ENCODE data around the gene ARNT2. TPM values are rescaled to one million over a fixed set of nuclear protein-coding genes. Genes with fewer than 3 reads are reported as not detected.

The ARNT2 gene
- total and polyA plus RNA-seq, 2 experiments from 2014 or later: 3.9 to 5.3 TPM

- no peaks in the 10 kb centered on the region for H3K36me3 ChIP-seq (replicated peaks; ENCODE audit: insufficient read depth, low read depth)
- H3K9me3 ChIP-seq (ENCODE audit: low read depth): no peaks in the 10 kb centered on the region
- TF ChIP-seq EZH2phosphoT487 (IDR thresholded peaks at IDR 0.05; ENCODE audit: low read depth, severe bottlenecking, unreplicated experiment): no peak
- TF ChIP-seq EZH2 (IDR thresholded peaks at IDR 0.05; ENCODE audit: borderline replicate concordance): no peak
- no peak for TF ChIP-seq CTCF (IDR thresholded peaks at IDR 0.05; ENCODE audit: poor library complexity)
- WGBS (ENCODE audit: low lambda C conversion rate, missing lambda C conversion rate): 80% methylated on average over 20 of the region's 20 CpGs
- no peaks in the 10 kb centered on the region for H4K20me1 ChIP-seq (ENCODE audit: insufficient read depth, poor library complexity, severe bottlenecking)
- H3K27me3 ChIP-seq: no peaks in the 10 kb centered on the region
- H3K9me2 ChIP-seq (replicated peaks; ENCODE audit: insufficient read depth): no peaks in the 10 kb centered on the region
- no peak for DNase-seq (ENCODE audit: low spot score)
- H3K4me1 ChIP-seq (ENCODE audit: insufficient read depth): no peaks in the 10 kb centered on the region
- no peaks in the 10 kb centered on the region for H3K79me2 ChIP-seq
- no peak overlapping the region for H3K4me3 ChIP-seq
- H2AFZ ChIP-seq: no peak overlapping the region
- no peak overlapping the region for H3K4me2 ChIP-seq
- H3K27ac ChIP-seq: no peak overlapping the region
Measured at GRCh38 chr15:80568876-80569605, 164.9 kb downstream of the ARNT2 start.

GRCh38 chr15:80569656-80570055 is 165.5 kb downstream of the ARNT2 start:
- Histone ChIP-seq H3K36me3 (replicated peaks; ENCODE audit: insufficient read depth, low read depth) (no peaks in the 10 kb centered on the region), H4K20me1 (ENCODE audit: insufficient read depth, poor library complexity, severe bottlenecking) (no peaks in the 10 kb centered on the region), H3K4me1 (ENCODE audit: insufficient read depth) (no peaks in the 10 kb centered on the region), H3K27ac (no peak overlapping the region), H3K27me3 (no peaks in the 10 kb centered on the region), H3K79me2 (no peaks in the 10 kb centered on the region), H3K9me2 (replicated peaks; ENCODE audit: insufficient read depth) (no peaks in the 10 kb centered on the region), H2AFZ (no peak overlapping the region), H3K4me3 (no peak overlapping the region), H3K4me2 (no peak overlapping the region), H3K9me3 (ENCODE audit: low read depth) (no peaks in the 10 kb centered on the region)
- TF ChIP-seq EZH2phosphoT487 (IDR thresholded peaks at IDR 0.05; ENCODE audit: low read depth, severe bottlenecking, unreplicated experiment) (no peak), CTCF (IDR thresholded peaks at IDR 0.05; ENCODE audit: poor library complexity) (no peak), EZH2 (IDR thresholded peaks at IDR 0.05; ENCODE audit: borderline replicate concordance) (no peak)
- DNase-seq (ENCODE audit: low spot score): no peak
- 98% methylated on average over 4 of the region's 4 CpGs for WGBS (ENCODE audit: low lambda C conversion rate, missing lambda C conversion rate)

GRCh38 chr15:80570553-80570952 is 166.4 kb downstream of the ARNT2 start:
- DNase-seq (ENCODE audit: low spot score): no peak
- no peak overlapping the region for H3K4me3 ChIP-seq
- H3K9me3 ChIP-seq (ENCODE audit: low read depth): no peaks in the 10 kb centered on the region
- no peak overlapping the region for H3K27ac ChIP-seq
- H3K36me3 ChIP-seq (replicated peaks; ENCODE audit: insufficient read depth, low read depth): no peaks in the 10 kb centered on the region
- no peak for TF ChIP-seq EZH2 (IDR thresholded peaks at IDR 0.05; ENCODE audit: borderline replicate concordance)
- no peak for TF ChIP-seq EZH2phosphoT487 (IDR thresholded peaks at IDR 0.05; ENCODE audit: low read depth, severe bottlenecking, unreplicated experiment)
- TF ChIP-seq CTCF (IDR thresholded peaks at IDR 0.05; ENCODE audit: poor library complexity): no peak
- H4K20me1 ChIP-seq (ENCODE audit: insufficient read depth, poor library complexity, severe bottlenecking): no peaks in the 10 kb centered on the region
- no peaks in the 10 kb centered on the region for H3K79me2 ChIP-seq
- H3K27me3 ChIP-seq: no peaks in the 10 kb centered on the region
- H3K4me2 ChIP-seq: no peak overlapping the region
- no peaks in the 10 kb centered on the region for H3K4me1 ChIP-seq (ENCODE audit: insufficient read depth)
- H3K9me2 ChIP-seq (replicated peaks; ENCODE audit: insufficient read depth): no peaks in the 10 kb centered on the region
- no peak overlapping the region for H2AFZ ChIP-seq
- 88% methylated on average over 6 of the region's 6 CpGs for WGBS (ENCODE audit: low lambda C conversion rate, missing lambda C conversion rate)

Measured in hepatocyte (in vitro differentiated cells).